ENCODE results near the gene RABGAP1L.

DNA sequence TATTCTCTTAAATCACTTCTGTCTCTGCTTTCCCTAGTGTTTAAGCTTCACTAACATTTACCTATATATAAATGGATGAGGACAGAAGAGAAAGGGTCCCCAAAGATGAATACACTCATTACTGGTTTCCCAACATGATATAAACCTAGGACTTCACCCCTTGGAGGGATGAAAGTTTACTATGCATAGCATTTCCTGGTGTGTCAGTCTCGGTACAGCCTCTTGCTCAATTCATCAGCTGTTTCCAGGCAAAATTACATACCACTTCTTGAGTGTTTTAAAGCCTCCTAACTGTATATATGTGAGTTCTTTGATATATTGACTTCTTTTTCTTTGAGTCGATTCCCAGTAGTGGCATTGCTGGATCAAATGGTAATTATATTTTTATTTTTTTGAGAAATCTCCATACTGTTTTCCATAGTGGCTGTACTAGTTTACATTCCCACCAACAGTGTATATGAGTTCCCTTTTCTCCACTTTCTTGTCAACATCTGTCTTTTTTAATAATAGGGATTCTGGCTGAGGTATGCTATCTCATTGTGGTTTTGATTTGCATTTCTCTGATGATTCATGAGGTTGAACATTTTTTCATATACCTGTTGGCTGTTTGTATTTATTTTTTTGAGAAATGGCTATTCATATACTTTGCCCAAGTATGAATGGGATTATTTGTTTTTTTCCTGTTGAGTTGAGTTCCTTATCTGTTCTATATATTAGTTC lies 581.1 kb downstream of the RABGAP1L start:
- no peak for TF ChIP-seq FOS (IDR thresholded peaks at IDR 0.05; ENCODE audit: borderline replicate concordance, insufficient read depth, low read length)
- TF ChIP-seq POLR2AphosphoS5 (IDR thresholded peaks at IDR 0.05; ENCODE audit: insufficient read depth, low read depth, low read length): no peak

Data from endothelial cell of umbilical vein (primary cell).